Measurements from ENCODE around the gene CLRN3.

CLRN3 gene

DNA sequence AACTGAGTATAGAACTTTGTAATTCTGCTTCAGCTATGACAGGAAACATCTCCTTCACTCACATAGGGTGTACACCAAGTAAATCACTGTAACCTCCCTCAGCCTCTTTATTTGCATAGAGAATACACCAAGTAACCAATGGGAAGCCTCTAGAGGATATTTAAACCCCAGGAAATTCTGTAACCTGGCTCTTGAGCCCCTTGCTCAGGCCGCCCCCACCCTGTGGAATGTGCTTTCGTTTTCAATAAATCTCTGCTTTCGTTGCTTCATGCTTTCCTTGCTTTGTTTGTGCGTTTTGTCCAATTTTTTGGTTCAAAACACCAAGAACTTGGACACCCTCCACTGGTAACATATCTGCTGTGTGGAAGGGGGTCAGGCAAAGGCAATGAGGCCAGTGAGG, 60.2 kb downstream of the CLRN3 start:
- no peak for TF ChIP-seq ZNF70 (CRISPR knock-in tag; IDR thresholded peaks at IDR 0.05)
- no peak for TF ChIP-seq ZFP30 (CRISPR knock-in tag; IDR thresholded peaks at IDR 0.05)
- no peak for TF ChIP-seq RARB (CRISPR knock-in tag; IDR thresholded peaks at IDR 0.05)
- no peak for TF ChIP-seq PPARA (CRISPR knock-in tag; IDR thresholded peaks at IDR 0.05; ENCODE audit: borderline replicate concordance)
- no peak for TF ChIP-seq TOX (CRISPR knock-in tag; IDR thresholded peaks at IDR 0.05; ENCODE audit: borderline replicate concordance)
- TF ChIP-seq ARNTL (CRISPR knock-in tag; IDR thresholded peaks at IDR 0.05; ENCODE audit: borderline replicate concordance, low read depth): no peak
- no peak for TF ChIP-seq SNAI2 (CRISPR knock-in tag; IDR thresholded peaks at IDR 0.05)
- no peak for TF ChIP-seq CSDC2 (CRISPR knock-in tag; IDR thresholded peaks at IDR 0.05)
- no peak for TF ChIP-seq ZFP3 (CRISPR knock-in tag; IDR thresholded peaks at IDR 0.05)
- no peak for TF ChIP-seq OSR1 (CRISPR knock-in tag; IDR thresholded peaks at IDR 0.05)
- no peak for TF ChIP-seq GLIS3 (CRISPR knock-in tag; IDR thresholded peaks at IDR 0.05)
- no peak for TF ChIP-seq ISL1 (CRISPR knock-in tag; IDR thresholded peaks at IDR 0.05)
- TF ChIP-seq, protein P1, sequence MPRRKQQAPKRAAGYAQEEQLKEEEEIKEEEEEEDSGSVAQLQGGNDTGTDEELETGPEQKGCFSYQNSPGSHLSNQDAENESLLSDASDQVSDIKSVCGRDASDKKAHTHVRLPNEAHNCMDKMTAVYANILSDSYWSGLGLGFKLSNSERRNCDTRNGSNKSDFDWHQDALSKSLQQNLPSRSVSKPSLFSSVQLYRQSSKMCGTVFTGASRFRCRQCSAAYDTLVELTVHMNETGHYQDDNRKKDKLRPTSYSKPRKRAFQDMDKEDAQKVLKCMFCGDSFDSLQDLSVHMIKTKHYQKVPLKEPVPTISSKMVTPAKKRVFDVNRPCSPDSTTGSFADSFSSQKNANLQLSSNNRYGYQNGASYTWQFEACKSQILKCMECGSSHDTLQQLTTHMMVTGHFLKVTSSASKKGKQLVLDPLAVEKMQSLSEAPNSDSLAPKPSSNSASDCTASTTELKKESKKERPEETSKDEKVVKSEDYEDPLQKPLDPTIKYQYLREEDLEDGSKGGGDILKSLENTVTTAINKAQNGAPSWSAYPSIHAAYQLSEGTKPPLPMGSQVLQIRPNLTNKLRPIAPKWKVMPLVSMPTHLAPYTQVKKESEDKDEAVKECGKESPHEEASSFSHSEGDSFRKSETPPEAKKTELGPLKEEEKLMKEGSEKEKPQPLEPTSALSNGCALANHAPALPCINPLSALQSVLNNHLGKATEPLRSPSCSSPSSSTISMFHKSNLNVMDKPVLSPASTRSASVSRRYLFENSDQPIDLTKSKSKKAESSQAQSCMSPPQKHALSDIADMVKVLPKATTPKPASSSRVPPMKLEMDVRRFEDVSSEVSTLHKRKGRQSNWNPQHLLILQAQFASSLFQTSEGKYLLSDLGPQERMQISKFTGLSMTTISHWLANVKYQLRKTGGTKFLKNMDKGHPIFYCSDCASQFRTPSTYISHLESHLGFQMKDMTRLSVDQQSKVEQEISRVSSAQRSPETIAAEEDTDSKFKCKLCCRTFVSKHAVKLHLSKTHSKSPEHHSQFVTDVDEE (CRISPR knock-in tag; IDR thresholded peaks at IDR 0.05): no peak
- TF ChIP-seq, protein P2, sequence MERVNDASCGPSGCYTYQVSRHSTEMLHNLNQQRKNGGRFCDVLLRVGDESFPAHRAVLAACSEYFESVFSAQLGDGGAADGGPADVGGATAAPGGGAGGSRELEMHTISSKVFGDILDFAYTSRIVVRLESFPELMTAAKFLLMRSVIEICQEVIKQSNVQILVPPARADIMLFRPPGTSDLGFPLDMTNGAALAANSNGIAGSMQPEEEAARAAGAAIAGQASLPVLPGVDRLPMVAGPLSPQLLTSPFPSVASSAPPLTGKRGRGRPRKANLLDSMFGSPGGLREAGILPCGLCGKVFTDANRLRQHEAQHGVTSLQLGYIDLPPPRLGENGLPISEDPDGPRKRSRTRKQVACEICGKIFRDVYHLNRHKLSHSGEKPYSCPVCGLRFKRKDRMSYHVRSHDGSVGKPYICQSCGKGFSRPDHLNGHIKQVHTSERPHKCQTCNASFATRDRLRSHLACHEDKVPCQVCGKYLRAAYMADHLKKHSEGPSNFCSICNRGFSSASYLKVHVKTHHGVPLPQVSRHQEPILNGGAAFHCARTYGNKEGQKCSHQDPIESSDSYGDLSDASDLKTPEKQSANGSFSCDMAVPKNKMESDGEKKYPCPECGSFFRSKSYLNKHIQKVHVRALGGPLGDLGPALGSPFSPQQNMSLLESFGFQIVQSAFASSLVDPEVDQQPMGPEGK (CRISPR knock-in tag; IDR thresholded peaks at IDR 0.05; ENCODE audit: borderline replicate concordance): no peak
- TF ChIP-seq, protein P3, sequence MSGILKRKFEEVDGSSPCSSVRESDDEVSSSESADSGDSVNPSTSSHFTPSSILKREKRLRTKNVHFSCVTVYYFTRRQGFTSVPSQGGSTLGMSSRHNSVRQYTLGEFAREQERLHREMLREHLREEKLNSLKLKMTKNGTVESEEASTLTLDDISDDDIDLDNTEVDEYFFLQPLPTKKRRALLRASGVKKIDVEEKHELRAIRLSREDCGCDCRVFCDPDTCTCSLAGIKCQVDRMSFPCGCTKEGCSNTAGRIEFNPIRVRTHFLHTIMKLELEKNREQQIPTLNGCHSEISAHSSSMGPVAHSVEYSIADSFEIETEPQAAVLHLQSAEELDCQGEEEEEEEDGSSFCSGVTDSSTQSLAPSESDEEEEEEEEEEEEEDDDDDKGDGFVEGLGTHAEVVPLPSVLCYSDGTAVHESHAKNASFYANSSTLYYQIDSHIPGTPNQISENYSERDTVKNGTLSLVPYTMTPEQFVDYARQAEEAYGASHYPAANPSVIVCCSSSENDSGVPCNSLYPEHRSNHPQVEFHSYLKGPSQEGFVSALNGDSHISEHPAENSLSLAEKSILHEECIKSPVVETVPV (CRISPR knock-in tag; IDR thresholded peaks at IDR 0.05): no peak
- TF ChIP-seq ZNF8 (CRISPR knock-in tag; IDR thresholded peaks at IDR 0.05): no peak
- ATAC-seq: peak; percentile 58

DNA sequence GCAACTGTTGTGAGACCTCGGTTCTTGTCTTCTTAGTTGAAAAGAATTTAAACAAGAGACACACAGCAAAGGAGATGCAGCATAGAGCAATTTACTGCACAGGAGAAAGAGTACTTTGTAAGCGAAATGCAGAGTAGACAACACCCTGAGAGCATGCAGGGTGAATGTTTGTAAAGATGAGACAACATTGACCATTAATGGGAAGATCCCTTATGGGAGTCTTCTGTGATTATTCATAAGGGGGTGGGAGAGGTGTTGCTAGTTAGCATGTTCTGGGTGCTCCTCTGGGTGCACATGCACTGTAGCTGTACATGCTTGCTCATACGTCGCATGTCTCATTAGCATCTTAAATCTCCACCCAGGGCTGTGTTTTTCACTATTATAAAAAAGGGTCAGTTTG, 62.3 kb downstream of the CLRN3 start:
- no peak for ATAC-seq
- TF ChIP-seq ZNF8 (CRISPR knock-in tag; IDR thresholded peaks at IDR 0.05) (no peak), SNAI2 (CRISPR knock-in tag; IDR thresholded peaks at IDR 0.05) (no peak), OSR1 (CRISPR knock-in tag; IDR thresholded peaks at IDR 0.05) (no peak), GLIS3 (CRISPR knock-in tag; IDR thresholded peaks at IDR 0.05) (no peak), ZNF70 (CRISPR knock-in tag; IDR thresholded peaks at IDR 0.05) (no peak), TCF4 (CRISPR knock-in tag; IDR thresholded peaks at IDR 0.05; ENCODE audit: borderline replicate concordance) (no peak), ZFP3 (CRISPR knock-in tag; IDR thresholded peaks at IDR 0.05) (no peak), TOX (CRISPR knock-in tag; IDR thresholded peaks at IDR 0.05; ENCODE audit: borderline replicate concordance) (no peak), RARB (CRISPR knock-in tag; IDR thresholded peaks at IDR 0.05) (no peak), ISL1 (CRISPR knock-in tag; IDR thresholded peaks at IDR 0.05) (no peak), ZC3H10 (CRISPR knock-in tag; IDR thresholded peaks at IDR 0.05) (no peak), ESRRG (CRISPR knock-in tag; IDR thresholded peaks at IDR 0.05) (no peak), ZFP30 (CRISPR knock-in tag; IDR thresholded peaks at IDR 0.05) (no peak)
- TF ChIP-seq, protein P4, sequence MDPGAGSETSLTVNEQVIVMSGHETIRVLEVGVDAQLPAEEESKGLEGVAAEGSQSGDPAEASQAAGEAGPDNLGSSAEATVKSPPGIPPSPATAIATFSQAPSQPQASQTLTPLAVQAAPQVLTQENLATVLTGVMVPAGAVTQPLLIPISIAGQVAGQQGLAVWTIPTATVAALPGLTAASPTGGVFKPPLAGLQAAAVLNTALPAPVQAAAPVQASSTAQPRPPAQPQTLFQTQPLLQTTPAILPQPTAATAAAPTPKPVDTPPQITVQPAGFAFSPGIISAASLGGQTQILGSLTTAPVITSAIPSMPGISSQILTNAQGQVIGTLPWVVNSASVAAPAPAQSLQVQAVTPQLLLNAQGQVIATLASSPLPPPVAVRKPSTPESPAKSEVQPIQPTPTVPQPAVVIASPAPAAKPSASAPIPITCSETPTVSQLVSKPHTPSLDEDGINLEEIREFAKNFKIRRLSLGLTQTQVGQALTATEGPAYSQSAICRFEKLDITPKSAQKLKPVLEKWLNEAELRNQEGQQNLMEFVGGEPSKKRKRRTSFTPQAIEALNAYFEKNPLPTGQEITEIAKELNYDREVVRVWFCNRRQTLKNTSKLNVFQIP (CRISPR knock-in tag; IDR thresholded peaks at IDR 0.05; ENCODE audit: borderline replicate concordance, low read depth): no peak
- TF ChIP-seq, protein P3 (CRISPR knock-in tag; IDR thresholded peaks at IDR 0.05): no peak
- TF ChIP-seq, protein P5, sequence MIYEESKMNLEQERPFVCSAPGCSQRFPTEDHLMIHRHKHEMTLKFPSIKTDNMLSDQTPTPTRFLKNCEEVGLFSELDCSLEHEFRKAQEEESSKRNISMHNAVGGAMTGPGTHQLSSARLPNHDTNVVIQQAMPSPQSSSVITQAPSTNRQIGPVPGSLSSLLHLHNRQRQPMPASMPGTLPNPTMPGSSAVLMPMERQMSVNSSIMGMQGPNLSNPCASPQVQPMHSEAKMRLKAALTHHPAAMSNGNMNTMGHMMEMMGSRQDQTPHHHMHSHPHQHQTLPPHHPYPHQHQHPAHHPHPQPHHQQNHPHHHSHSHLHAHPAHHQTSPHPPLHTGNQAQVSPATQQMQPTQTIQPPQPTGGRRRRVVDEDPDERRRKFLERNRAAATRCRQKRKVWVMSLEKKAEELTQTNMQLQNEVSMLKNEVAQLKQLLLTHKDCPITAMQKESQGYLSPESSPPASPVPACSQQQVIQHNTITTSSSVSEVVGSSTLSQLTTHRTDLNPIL (CRISPR knock-in tag; IDR thresholded peaks at IDR 0.05; ENCODE audit: low read depth): no peak
